CD4-positive, alpha-beta T cell treated with Interferon gamma for 1 hour (primary cell): ENCODE measurements around the gene AUTS2.

Experiments used
- DNase-seq: peaks from one replicate; pipeline ENCODE4 v3.0.0-alpha.2; 2020

AUTS2 gene

GRCh38 chr7:69871213-69871885 lies 273.1 kb downstream of the AUTS2 start:
- DNase-seq = no peak

- DNase-seq = no peak
These were observed 273.8 kb downstream of the AUTS2 start for GRCh38 chr7:69871886-69872569.

GRCh38 chr7:69873512-69873911 lies 275.2 kb downstream of the AUTS2 start:
- DNase-seq = no peak

- no peak for DNase-seq
These were observed 279.7 kb downstream of the AUTS2 start for GRCh38 chr7:69878015-69878414.

GRCh38 chr7:69878591-69878990 lies 280.3 kb downstream of the AUTS2 start:
- DNase-seq = no peak

- DNase-seq = no peak
These were observed 281.7 kb downstream of the AUTS2 start for GRCh38 chr7:69879989-69880388.

GRCh38 chr7:69880840-69881239 lies 282.6 kb downstream of the AUTS2 start:
- DNase-seq = no peak

GRCh38 chr7:69882269-69882668 lies 284.0 kb downstream of the AUTS2 start:
- DNase-seq = no peak

- no peak for DNase-seq
These were observed 285.2 kb downstream of the AUTS2 start for GRCh38 chr7:69883399-69883891.

GRCh38 chr7:69885431-69885830 lies 287.2 kb downstream of the AUTS2 start:
- no peak for DNase-seq

- no peak for DNase-seq
These were observed 291.2 kb downstream of the AUTS2 start for GRCh38 chr7:69889338-69889975.

GRCh38 chr7:69889976-69890351 lies 291.7 kb downstream of the AUTS2 start:
- DNase-seq = no peak

GRCh38 chr7:69892790-69893189 lies 294.5 kb downstream of the AUTS2 start:
- DNase-seq = no peak

GRCh38 chr7:69893906-69894305 lies 295.6 kb downstream of the AUTS2 start:
- DNase-seq = no peak

GRCh38 chr7:69895446-69895845 lies 297.2 kb downstream of the AUTS2 start:
- no peak for DNase-seq

GRCh38 chr7:69896121-69896520 lies 297.8 kb downstream of the AUTS2 start:
- DNase-seq = no peak

- DNase-seq = no peak
These were observed 299.9 kb downstream of the AUTS2 start for GRCh38 chr7:69898189-69898588.

GRCh38 chr7:69903410-69903809 lies 305.1 kb downstream of the AUTS2 start:
- no peak for DNase-seq

- peak; percentile 12 for DNase-seq
These were observed 308.2 kb downstream of the AUTS2 start for GRCh38 chr7:69906283-69906995.

GRCh38 chr7:69907720-69908119 lies 309.4 kb downstream of the AUTS2 start:
- no peak for DNase-seq

- DNase-seq = no peak
These were observed 310.2 kb downstream of the AUTS2 start for GRCh38 chr7:69908454-69908853.

GRCh38 chr7:69910150-69910549 lies 311.9 kb downstream of the AUTS2 start:
- no peak for DNase-seq

GRCh38 chr7:69911337-69911736 lies 313.1 kb downstream of the AUTS2 start:
- DNase-seq = no peak
